Adrenal gland (tissue), 12 donors: Measurements from ENCODE around the gene LRRC4. TPM values are rescaled to one million over a fixed set of nuclear protein-coding genes. Genes with fewer than 3 reads are reported as not detected.

Experiments used
- DNase-seq, 7 donors: peaks; one replicate each; pipeline ENCODE4 v3.0.0-alpha.2; 2019 to 2020
- H3K27ac ChIP-seq, 5 donors: fragments of 200-600 bp; sonication (generic) in 4 of 5; 1 replicate in 3 of 5; 2 replicates in 2 of 5; pipeline versions ENCODE4 v1.5.1 to v1.8.0; 2016 to 2020; ENCODE audit warnings: mild to moderate bottlenecking in 1 of 5
- H3K27me3 ChIP-seq: fragments of 200-600 bp; 2 replicates; pipeline ENCODE4 v1.8.0; 2021
- H3K36me3 ChIP-seq, 2 donors: fragments of 200-600 bp; replicated peaks in 1 of 2; 1 replicate in 1 of 2; 2 replicates in 1 of 2; pipeline versions ENCODE4 v1.5.1 to v1.8.0; 2018 to 2022
- H3K4me1 ChIP-seq, 2 donors: fragments of 200-600 bp; replicated peaks in 1 of 2; 1 replicate in 1 of 2; 2 replicates in 1 of 2; pipeline versions ENCODE4 v1.5.1 to v1.8.0; 2018 to 2021
- H3K4me3 ChIP-seq, 4 donors: fragments of 200-600 bp; sonication (generic) in 3 of 4; one replicate each; pipeline ENCODE4 v1.5.1; 2016 to 2018
- H3K9me3 ChIP-seq, 3 donors: fragments of 200-600 bp; sonication (generic) in 1 of 3; replicated peaks in 1 of 3; 1 replicate in 2 of 3; 2 replicates in 1 of 3; pipeline versions ENCODE4 v1.5.1 to v1.8.0; 2016 to 2021
- POLR2A ChIP-seq, 2 donors: fragments of 450-650 bp; IDR thresholded peaks; one replicate each; pipeline ENCODE4 v1.6.1; 2017; ENCODE audit warnings: antibody characterized with exemption in 2 of 2, mild to moderate bottlenecking in 2 of 2, moderate library complexity in 1 of 2
- WGBS, 4 donors: extraction: QIAGEN DNeasy Blood & Tissue Kit in 2 of 4; methylation state at CpG; one replicate each; pipeline versions ENCODE4 v1.1.5 to v1.1.7; 2013 to 2017; 5-methylcytosine and 5-hydroxymethylcytosine counted together
- intact Hi-C, 2 donors: fragments of 100-400 bp; cut with DNase I; formaldehyde crosslinking; loops; one replicate each; pipeline versions ENCODE4 v1.14.1 to v1.15.0; 2022 to 2023
- polyA plus RNA-seq, 3 donors: library from polyadenylated mRNA; stranded (reverse); fragments of 200-250 nt in 2 of 3; fragments of 350-450 nt in 1 of 3; fragmentation: Illumina TruSeq in 1 of 3; extraction: RNeasy Lipid Tissue Mini Kit (QIAGEN cat#74804) in 1 of 3; gene quantifications; one replicate each; pipeline ENCODE4 v1.2.3, GENCODE V29; 2013 to 2014
- total RNA-seq, 9 donors: library from RNA; depleted of rRNA in 4 of 9; stranded (reverse); fragments of >200 nt in 4 of 9; fragments of 120-200 nt in 1 of 9; fragmentation: NEBNext Ultra II Directional in 1 of 9; extraction: Animal tissue kit (Norgen Biotek cat#: 25700) in 1 of 9; gene quantifications; one replicate each; pipeline versions ENCODE4 v1.1.0 to v1.2.4, GENCODE V29; 2013 to 2023
- TF ChIP-seq, protein P1 (sequence below), 6 experiments: fragments of 450-650 bp in 4 of 6; fragments of 200-600 bp in 2 of 6; sonication (generic) in 1 of 6; IDR thresholded peaks; 1 replicate in 5 of 6; 2 replicates in 1 of 6; pipeline versions ENCODE4 v1.5.1 to v1.8.0; 2016 to 2021; ENCODE audit warnings: antibody characterized with exemption in 6 of 6, mild to moderate bottlenecking in 2 of 6, moderate library complexity in 1 of 6
- donor health status: healthy with polysubstance abuse.
- donor health status: Bipolar disorder and iron deficiency.
- donor health status: DM: yes; HTN: yes; CAD: no.
- donor health status: DM: no; HTN: no; CAD: no.
- donor health status: DM: no; HTN: no; CAD: no.
- donor health status: DM: yes; HTN: yes; CAD: no.

Gene LRRC4
- total and polyA plus RNA-seq, 12 donors: 2.2 to 23.7 (median 8.4) TPM

DNA sequence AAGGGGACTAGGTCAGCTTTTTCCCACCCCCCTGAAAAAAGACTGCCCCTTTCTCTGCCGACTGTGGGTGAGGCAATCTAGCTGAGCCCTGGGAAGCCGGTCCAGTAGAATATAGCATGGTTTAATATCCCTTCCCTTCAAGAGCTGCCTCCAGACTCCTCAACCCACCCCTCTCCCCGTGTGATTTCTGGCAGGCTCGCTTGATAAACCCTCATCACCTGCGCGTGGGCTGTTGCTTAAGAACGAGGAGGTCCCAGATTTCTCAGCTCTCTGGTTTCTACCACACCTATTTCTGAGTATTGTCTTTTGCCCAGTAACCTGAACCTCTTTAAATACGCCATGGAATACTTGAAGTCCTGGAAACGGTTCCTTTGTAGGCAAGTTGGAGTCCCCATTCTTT, 2.0 kb upstream of the LRRC4 start:
- H3K27me3 ChIP-seq: no peaks in the 10 kb centered on the region
- H3K27ac ChIP-seq: no peak overlapping the region
- no peak overlapping the region for H3K4me3 ChIP-seq
- 66 to 81% (median 79%) methylated on average over 9 of the region's 9 CpGs for WGBS, 4 donors
- H3K36me3 ChIP-seq: no peaks in the 10 kb centered on the region
- DNase-seq: no peak
- H3K9me3 ChIP-seq: no peaks in the 10 kb centered on the region
- no peak for TF ChIP-seq POLR2A (IDR thresholded peaks at IDR 0.05)
- TF ChIP-seq, protein P1, sequence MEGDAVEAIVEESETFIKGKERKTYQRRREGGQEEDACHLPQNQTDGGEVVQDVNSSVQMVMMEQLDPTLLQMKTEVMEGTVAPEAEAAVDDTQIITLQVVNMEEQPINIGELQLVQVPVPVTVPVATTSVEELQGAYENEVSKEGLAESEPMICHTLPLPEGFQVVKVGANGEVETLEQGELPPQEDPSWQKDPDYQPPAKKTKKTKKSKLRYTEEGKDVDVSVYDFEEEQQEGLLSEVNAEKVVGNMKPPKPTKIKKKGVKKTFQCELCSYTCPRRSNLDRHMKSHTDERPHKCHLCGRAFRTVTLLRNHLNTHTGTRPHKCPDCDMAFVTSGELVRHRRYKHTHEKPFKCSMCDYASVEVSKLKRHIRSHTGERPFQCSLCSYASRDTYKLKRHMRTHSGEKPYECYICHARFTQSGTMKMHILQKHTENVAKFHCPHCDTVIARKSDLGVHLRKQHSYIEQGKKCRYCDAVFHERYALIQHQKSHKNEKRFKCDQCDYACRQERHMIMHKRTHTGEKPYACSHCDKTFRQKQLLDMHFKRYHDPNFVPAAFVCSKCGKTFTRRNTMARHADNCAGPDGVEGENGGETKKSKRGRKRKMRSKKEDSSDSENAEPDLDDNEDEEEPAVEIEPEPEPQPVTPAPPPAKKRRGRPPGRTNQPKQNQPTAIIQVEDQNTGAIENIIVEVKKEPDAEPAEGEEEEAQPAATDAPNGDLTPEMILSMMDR (IDR thresholded peaks at IDR 0.05): no peak
- intact Hi-C loops: loop anchor here (10.0 kb wide), 2 partner anchors 102 to 318 kb away; no protein-coding TSS in a partner anchor
- peaks cover 9 to 35% of the 10 kb centered on the region in 2 donors for H3K4me1 ChIP-seq

DNA sequence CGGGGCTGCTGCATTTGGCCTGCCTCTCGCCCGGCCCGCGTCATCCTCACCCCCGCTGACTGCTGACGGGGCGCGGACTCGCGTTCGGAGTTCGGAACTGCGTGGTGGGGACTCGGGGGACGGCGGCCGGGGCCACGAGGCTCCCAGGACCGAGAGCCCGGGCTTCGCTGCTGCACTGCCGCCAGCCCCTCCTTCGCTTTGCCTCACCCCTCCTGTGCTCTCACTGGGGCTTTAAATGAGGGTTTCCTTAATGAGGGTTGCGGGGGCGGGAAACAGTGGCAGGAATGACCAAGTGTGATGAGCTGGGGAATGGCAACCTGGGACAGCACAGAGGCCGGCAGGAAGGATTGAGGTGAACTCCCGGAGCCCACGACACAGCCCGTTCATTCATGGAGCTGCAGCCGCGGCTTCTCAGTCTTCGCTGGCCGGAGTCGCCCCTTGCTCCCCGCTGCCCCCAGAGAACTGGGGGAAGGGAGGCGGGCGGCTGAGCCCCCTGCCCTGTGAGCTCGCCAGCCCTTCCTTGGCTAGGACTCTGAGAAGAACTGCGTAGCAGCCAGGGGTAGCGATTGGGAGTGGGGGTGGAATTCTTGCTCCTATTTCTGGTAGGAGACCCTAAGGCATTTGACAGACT, 1.5 kb upstream of the LRRC4 start:
- H3K27ac ChIP-seq: peak overlapping the region in 3 of 5 donors; percentile 72 to 79 (median 76)
- peak in 5 of 7 donors; percentile 38 to 52 (median 48) for DNase-seq

DNA sequence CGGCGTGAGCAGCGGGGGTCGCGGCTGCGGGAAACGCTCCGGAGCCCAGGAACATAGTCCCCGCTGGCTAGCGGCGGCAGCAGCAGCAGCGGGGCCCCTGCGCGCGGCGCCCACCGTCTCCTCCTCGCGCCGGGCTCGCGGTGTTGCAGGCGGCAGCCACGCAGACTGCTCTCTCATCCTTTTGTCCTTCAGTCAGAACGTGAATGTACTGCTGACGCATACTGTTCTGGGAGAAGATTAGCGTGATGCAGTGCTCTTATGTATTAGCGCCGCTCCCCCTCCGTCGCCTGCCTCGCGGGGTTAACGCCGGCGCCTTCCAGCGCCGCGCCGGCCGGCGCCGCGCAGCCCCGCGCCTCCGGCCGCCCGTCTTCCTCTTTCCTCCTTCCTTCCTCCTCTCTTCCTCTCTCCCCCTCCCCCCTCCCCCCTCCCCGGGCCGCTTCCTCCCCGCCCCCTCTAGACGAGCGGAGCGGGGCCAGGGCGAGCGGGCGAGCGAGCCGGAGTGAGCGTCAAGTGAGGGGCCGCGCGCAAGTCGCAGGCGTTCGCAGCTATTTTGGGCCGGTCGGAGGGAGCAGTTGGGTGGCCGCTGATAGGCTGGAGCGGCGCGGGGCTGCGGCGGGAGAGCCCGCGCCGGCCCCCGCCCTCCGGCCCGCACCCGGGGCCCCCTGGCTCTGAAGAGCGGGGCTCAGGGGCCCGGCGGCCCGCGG, 816 bp upstream of the LRRC4 start:
- 0 to 1% (median 1%) methylated on average over 24 to 87 of the region's 87 CpGs for WGBS, 4 donors
- DNase-seq: peak; percentile 73 to 84 (median 81)
- Histone ChIP-seq H3K4me1 (peaks cover 9 to 46% of the 10 kb centered on the region in 2 donors), H3K36me3 (no peaks in the 10 kb centered on the region), H3K9me3 (no peaks in the 10 kb centered on the region), H3K4me3 (peak overlapping the region in 2 of 4 donors; percentile 59 to 72), H3K27me3 (no peaks in the 10 kb centered on the region), H3K27ac (peak overlapping the region in 3 of 5 donors; percentile 72 to 79 (median 76))
- intact Hi-C loops: loop anchor here (10.0 kb wide), 2 partner anchors 103 to 317 kb away; no protein-coding TSS in a partner anchor
- TF ChIP-seq, protein P1 (IDR thresholded peaks at IDR 0.05): peak in 4 of 6 experiments; percentile 16 to 52 (median 28)
- TF ChIP-seq POLR2A (IDR thresholded peaks at IDR 0.05): peak; percentile 71 to 91

More for the DNA sequence above, 1.5 kb upstream of the LRRC4 start:
- Histone ChIP-seq H3K9me3 (no peaks in the 10 kb centered on the region), H3K4me1 (peaks cover 9 to 40% of the 10 kb centered on the region in 2 donors), H3K36me3 (no peaks in the 10 kb centered on the region), H3K4me3 (peak overlapping the region in 2 of 4 donors; percentile 59 to 72), H3K27me3 (no peaks in the 10 kb centered on the region)
- 25 to 66% (median 43%) methylated on average over 2 to 41 of the region's 41 CpGs for WGBS, 4 donors
- intact Hi-C loops: loop anchor here (10.0 kb wide), 2 partner anchors 102 to 318 kb away; no protein-coding TSS in a partner anchor
- TF ChIP-seq POLR2A (IDR thresholded peaks at IDR 0.05): no peak
- TF ChIP-seq, protein P1 (IDR thresholded peaks at IDR 0.05): no peak

DNA sequence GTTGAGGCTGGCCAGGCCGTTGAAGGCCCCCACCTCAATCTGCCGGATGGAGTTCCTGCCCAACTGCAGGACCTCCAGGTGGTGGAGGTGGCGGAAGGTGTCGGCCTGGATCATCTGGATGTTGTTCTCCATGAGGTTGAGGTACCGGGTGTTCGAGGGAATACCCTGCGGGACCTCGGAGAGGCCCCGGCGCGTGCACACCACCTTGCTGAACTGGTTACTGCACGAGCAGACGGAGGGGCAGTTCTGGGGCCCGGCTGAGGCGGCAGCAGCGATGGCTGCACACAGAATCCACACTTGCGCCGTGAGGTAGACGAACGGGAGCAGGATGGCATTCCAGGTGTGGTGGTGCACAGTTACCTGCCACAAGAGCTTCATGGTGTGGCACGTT, 979 bp downstream of the LRRC4 start:
- H3K4me3 ChIP-seq: peak overlapping the region in 1 of 4 donors; percentile 68
- peaks cover 19 to 62% of the 10 kb centered on the region in 2 donors for H3K4me1 ChIP-seq
- no peaks in the 10 kb centered on the region for H3K9me3 ChIP-seq
- no peak for DNase-seq
- no peaks in the 10 kb centered on the region for H3K36me3 ChIP-seq
- 95 to 100% (median 96%) methylated on average over 13 to 21 of the region's 21 CpGs for WGBS, 4 donors
- H3K27ac ChIP-seq: no peak overlapping the region
- intact Hi-C loops: loop anchor here (10.0 kb wide), 2 partner anchors 105 to 315 kb away; no protein-coding TSS in a partner anchor
- no peaks in the 10 kb centered on the region for H3K27me3 ChIP-seq
- TF ChIP-seq, protein P1 (IDR thresholded peaks at IDR 0.05): no peak
- no peak for TF ChIP-seq POLR2A (IDR thresholded peaks at IDR 0.05)
